ENCODE data around the gene SLAIN1. TPM values are rescaled to one million over a fixed set of nuclear protein-coding genes. Genes with fewer than 3 reads are reported as not detected.

SLAIN1 gene
- total RNA-seq, 4 donors from 2014 or later: 4.8 to 10.4 (median 6.0) TPM

DNA sequence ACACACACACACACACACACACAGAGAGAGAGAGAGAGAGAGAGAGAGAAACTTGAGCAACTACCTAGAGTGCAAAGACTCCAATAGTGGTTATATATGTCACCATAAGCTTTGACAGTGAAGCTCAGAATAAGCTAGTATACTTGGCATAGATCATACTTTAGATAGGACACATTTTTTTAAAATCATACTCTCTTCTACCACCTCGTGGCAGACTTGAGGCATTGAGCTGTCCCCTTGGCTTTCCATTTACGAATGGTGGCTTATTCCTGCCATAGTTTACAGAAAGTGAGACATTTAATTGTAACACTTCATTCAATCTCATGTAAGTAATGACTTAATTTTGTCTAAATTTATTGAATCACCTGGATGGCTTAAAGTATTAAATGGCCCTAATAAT is 112.9 kb downstream of the SLAIN1 start:
- peaks cover 5% of the 10 kb centered on the region for H3K4me1 ChIP-seq
- TF ChIP-seq, protein P1, sequence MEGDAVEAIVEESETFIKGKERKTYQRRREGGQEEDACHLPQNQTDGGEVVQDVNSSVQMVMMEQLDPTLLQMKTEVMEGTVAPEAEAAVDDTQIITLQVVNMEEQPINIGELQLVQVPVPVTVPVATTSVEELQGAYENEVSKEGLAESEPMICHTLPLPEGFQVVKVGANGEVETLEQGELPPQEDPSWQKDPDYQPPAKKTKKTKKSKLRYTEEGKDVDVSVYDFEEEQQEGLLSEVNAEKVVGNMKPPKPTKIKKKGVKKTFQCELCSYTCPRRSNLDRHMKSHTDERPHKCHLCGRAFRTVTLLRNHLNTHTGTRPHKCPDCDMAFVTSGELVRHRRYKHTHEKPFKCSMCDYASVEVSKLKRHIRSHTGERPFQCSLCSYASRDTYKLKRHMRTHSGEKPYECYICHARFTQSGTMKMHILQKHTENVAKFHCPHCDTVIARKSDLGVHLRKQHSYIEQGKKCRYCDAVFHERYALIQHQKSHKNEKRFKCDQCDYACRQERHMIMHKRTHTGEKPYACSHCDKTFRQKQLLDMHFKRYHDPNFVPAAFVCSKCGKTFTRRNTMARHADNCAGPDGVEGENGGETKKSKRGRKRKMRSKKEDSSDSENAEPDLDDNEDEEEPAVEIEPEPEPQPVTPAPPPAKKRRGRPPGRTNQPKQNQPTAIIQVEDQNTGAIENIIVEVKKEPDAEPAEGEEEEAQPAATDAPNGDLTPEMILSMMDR (IDR thresholded peaks at IDR 0.05): peak in 1 of 2 donors; percentile 21
- TF ChIP-seq POLR2A (IDR thresholded peaks at IDR 0.05): no peak
- 35% methylated on average over 2 of the region's 2 CpGs for WGBS

DNA sequence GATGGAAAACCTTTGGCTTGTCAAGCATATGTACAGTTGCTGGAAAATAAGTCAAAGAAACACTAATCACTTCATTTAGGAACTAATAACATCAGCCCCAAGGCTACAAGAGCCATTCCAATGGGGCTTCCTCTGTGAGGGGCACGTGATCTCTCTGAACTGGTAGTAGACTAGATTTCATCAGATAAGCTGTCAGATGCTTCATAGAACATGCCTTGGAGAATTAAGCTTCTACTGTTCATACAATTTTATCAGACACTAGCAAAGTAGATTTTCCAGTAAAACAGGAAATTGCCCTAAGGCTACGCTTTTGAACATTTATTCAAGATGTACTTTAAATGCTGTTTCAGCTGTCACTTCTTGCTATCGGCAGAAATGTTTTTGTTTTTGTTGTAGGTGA is 113.4 kb downstream of the SLAIN1 start:
- TF ChIP-seq POLR2A (IDR thresholded peaks at IDR 0.05) (no peak), POLR2AphosphoS5 (IDR thresholded peaks at IDR 0.05) (no peak), EP300 (IDR thresholded peaks at IDR 0.05) (no peak)
- TF ChIP-seq, protein P1 (IDR thresholded peaks at IDR 0.05): no peak
- Histone ChIP-seq H3K27ac (no peak overlapping the region), H3K4me3 (no peak overlapping the region), H3K36me3 (no peaks in the 10 kb centered on the region), H3K4me1 (peaks cover 5% of the 10 kb centered on the region), H3K27me3 (no peaks in the 10 kb centered on the region), H3K9me3 (no peaks in the 10 kb centered on the region)
- no peak for DNase-seq (ENCODE audit: low spot score in 2 of 2)
- WGBS: 45% methylated on average over 3 of the region's 3 CpGs

More for the DNA sequence above, 112.9 kb downstream of the SLAIN1 start:
- H3K9me3 ChIP-seq: no peaks in the 10 kb centered on the region
- H3K36me3 ChIP-seq: no peaks in the 10 kb centered on the region
- no peak overlapping the region for H3K27ac ChIP-seq
- DNase-seq (ENCODE audit: low spot score in 2 of 2): no peak
- H3K27me3 ChIP-seq: no peaks in the 10 kb centered on the region
- no peak overlapping the region for H3K4me3 ChIP-seq

DNA sequence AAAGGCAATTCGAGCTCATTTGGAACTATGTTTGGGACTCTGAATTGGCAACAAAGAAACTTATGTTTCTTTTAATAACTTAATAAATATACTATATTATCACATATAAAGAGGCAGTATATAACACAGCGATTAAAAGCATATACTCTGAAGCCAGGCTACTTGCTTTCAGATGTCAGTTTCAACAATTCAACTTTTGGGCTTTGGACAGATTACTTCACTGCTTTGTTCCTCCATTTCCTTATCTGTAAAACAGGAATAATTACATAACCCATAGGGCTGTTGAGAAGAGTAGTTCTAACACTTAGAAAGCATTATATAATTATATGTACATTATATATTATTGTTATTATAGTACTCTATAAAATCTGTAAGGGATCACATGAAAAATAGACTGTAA is 113.9 kb downstream of the SLAIN1 start:
- Histone ChIP-seq H3K4me1 (peaks cover 5% of the 10 kb centered on the region), H3K9me3 (no peaks in the 10 kb centered on the region), H3K27me3 (no peaks in the 10 kb centered on the region), H3K36me3 (no peaks in the 10 kb centered on the region), H3K27ac (no peak overlapping the region), H3K4me3 (no peak overlapping the region)
- WGBS: 48% methylated on average over 2 of the region's 2 CpGs
- TF ChIP-seq, protein P1 (IDR thresholded peaks at IDR 0.05): no peak
- TF ChIP-seq POLR2AphosphoS5 (IDR thresholded peaks at IDR 0.05) (no peak), EP300 (IDR thresholded peaks at IDR 0.05) (no peak), POLR2A (IDR thresholded peaks at IDR 0.05) (no peak)
- no peak for DNase-seq (ENCODE audit: low spot score in 2 of 2)

DNA sequence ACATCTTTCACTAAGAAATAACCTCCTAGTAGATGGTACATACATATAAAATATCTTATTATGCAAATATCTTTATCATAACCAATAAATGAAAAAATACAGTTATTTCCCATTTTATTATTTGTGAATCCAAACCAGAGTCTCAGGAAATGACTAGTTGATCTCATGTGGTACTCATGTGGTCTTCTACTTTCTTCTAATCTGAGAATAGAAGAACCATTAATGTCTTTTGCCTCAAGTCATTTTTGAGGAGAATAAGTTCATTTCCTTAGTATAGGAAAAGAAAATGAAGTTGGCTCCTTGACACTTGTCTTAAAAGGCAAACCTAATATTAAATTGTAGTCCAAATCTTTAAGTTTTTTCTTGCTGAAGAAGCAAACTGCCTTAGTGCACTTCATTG is 114.5 kb downstream of the SLAIN1 start:
- Histone ChIP-seq H3K27ac (no peak overlapping the region), H3K36me3 (no peaks in the 10 kb centered on the region), H3K4me1 (peaks cover 5% of the 10 kb centered on the region), H3K4me3 (no peak overlapping the region), H3K9me3 (no peaks in the 10 kb centered on the region), H3K27me3 (no peaks in the 10 kb centered on the region)
- no peak for DNase-seq (ENCODE audit: low spot score in 2 of 2)
- TF ChIP-seq, protein P1 (IDR thresholded peaks at IDR 0.05): no peak
- no peak for TF ChIP-seq POLR2AphosphoS5 (IDR thresholded peaks at IDR 0.05)
- TF ChIP-seq POLR2A (IDR thresholded peaks at IDR 0.05): no peak

Other genes with a start within 250 kb of the SLAIN1 start
- gene SCEL, start 162.0 kb upstream of the SLAIN1 start, total RNA-seq: 100 to 1,000 TPM; 250 to 300 (median 290) TPM
- 10 to 100 TPM; 22.9 to 35.2 (median 26.8) TPM for gene EDNRB, start 221.1 kb downstream of the SLAIN1 start, total RNA-seq

Data from suprapubic skin (tissue), 4 donors.